Pulmonary artery endothelial cell (primary cell): ENCODE data around the gene FAM72A. TPM values are rescaled to one million over a fixed set of nuclear protein-coding genes. Genes with fewer than 3 reads are reported as not detected.
"Not testable (repeated sequence)": the region's sequence is repeated elsewhere in the genome, so short reads cannot be mapped to it uniquely, and the experiment has no call there.

Experiments
- DNase-seq: peaks from one replicate; pipeline ENCODE4 v3.0.0-alpha.2; 2011; ENCODE audit warnings: low read depth, low spot score
- total RNA-seq: library from RNA; depleted of rRNA; stranded (reverse); fragments of >200 nt; gene quantifications from 2 replicates; pipeline ENCODE4 v1.2.3, GENCODE V29; 2014

FAM72A gene
- total RNA-seq: 3.8 and 11.9 TPM in 2 replicates

DNA sequence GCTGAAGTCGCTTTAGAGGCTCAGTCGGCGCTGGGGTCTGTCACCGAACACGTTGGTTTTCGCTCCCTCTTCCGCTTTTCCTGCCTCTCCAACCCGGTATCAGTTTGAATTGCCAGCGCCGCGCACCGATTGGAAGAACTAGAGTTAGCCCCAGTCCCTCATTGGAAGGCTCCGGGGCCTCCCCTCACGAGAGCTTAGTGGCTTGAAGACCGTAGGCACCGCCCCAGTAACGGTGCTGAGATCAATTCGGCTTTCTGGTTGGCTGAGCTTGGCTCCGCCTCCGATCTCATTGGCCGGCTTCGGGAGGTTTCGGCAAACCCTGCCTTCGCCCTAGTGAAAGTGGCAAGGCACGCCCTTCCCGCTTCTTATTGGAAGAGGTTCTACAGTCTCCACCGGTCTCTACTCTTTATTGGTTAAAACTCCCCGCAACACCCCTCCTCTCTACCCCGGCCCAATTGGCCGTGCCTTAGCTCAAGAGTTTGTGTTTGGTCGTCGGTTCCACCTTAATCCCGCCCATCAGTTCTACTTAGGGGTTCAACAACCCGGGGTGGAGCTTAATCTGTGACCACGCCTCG lies at the start of gene FAM72A:
TSS of gene FAM72A (minus strand) at position 51 of the 575 bp plus-strand sequence. CDS start 814 bp downstream, outside the sequence.
- peak; percentile 99 for DNase-seq

DNA sequence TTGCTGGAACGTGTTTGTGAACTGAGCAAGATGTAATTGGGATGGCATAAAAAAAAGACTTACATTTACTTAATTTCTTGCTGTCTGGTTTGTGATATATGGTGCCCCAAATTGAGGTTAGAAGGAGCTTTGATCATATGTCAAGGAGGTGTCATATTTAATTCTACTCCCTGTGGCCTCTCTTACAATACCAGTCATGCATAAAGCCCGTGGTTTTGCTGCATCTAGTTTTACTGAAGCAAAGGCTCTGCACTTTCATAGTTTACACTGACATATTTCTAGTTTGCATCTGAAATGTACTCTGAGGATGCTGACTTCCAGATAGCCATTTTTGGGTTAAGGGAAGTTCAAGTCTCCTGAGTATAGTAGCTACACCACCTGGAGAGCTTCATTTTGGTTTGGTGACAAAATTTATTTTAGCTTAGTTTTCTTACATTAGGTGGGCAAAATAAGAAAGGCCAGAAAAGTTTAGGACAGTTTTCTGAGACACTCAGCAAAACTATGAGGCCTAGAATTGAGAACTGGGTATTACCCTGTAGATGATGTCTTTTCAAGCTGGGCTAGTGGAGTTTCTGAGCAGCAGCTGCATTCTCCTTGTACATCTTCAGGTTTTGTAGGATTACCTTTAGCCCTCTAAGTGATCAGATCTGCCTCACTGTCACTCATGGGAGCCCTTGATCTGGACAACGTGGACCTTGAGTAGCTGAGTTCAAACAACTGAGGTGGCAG lies 48.5 kb upstream of the FAM72A start:
- DNase-seq: not testable (repeated sequence)

DNA sequence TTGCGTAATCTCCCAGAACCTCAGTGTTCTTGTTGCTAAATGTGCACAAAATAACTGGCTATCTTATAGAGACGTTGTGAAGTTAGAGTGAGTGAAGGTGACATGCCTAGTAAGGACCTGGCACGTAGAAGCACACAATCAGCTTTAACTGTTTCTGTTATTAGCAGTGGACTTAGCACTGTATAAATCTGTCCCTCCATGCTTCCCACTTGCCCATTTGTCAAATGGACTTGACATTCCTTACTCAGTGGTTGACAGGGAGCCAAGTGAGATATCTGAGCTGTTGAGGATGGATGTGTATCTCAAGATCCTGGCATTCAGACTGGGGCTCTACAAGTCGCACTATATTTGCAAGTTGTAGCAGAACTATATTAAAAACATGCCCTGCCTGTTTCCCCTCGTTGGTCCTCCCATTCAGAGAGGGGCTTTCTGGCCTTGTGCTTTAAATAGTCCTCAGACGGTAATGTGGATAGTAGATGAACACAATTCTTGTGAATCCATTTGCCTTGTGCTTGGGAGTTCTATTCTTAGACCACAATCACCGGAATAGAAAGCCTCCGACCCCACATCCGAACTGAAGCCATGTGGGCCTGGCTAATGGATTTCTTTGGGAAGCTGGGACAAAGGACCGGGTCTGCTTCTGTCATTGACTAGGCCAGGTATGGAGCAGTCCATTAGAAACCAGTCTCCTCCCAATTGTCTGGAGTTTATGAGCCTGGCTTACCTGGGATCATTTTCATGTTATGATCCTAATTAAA lies 43.7 kb upstream of the FAM72A start:
- not testable (repeated sequence) for DNase-seq

DNA sequence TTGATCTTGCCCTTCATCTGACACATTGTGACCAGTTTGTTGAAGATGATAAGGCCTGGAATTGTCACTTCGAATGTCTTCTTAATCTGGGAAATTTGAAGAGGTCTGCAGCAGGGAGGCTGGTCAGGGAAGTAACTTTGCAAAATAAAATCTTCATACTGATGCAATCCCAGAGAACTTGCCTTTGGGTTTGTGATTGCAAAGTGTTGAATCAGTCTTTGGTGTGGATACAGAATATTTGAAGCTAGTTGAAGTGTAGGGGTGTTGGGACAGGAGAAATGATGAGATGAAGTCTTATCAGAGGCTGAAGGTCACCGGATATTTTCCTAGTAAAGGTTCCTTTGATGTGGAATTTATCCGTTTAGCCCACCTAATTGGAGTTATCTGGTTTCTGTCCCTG lies 42.8 kb upstream of the FAM72A start:
- not testable (repeated sequence) for DNase-seq

DNA sequence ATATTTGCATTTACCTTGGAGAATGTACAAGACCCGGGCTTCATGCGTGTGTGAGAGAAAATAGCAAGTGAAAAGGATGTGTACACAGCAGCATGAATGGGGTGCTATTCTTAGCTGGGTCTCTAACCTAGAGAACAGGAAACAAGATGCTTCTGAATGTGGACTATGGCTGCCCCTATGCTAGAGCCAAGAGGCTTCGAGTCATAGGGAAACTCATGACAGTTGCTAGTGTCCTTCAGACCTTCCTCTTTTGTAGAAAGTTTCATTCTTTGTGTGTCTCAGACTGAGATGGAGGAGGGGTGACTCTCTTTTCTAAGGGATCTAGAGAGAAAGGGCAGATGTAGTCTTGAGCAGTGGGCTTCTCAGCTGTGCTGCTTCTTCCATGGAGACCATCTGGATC lies 40.7 kb upstream of the FAM72A start:
- not testable (repeated sequence) for DNase-seq

DNA sequence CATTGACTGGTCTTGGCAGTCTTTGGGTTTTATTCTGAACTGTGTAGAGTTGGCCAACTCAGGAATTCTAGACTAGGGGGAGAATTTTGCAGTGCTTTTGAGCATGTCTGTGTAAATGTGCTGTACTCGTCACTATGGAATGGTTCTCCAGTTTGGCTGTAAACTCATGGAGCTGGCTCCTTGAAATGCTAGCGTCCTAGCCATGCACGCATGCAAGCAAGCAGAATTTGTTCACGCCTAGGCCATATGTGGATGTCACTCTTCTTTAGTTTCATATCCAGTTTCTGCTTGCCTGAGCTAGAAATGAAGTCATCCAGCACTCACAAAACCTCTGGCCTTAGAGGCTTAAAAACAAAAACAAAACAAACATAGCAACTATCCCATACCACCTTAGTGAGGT lies 37.6 kb upstream of the FAM72A start:
- not testable (repeated sequence) for DNase-seq

DNA sequence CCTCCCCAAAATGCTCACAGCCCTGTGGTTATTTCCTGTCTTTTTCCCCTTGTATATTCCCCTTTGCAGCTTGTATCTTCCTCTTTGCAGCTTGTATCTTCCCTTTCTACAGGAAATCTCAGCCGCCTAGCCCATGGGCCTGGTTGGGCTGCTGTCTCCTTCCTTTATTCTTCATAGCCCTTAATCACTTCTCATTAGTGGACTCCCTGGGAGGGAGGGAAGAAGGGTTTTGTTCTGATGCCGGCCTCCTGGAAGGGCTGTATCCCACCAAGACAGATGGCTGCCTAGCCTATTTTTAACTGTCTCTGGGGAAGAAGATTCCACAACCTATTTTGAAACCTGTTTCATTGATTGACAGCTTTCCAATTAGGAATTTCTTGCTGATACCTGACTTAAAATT lies 32.6 kb upstream of the FAM72A start:
- DNase-seq: not testable (repeated sequence)

DNA sequence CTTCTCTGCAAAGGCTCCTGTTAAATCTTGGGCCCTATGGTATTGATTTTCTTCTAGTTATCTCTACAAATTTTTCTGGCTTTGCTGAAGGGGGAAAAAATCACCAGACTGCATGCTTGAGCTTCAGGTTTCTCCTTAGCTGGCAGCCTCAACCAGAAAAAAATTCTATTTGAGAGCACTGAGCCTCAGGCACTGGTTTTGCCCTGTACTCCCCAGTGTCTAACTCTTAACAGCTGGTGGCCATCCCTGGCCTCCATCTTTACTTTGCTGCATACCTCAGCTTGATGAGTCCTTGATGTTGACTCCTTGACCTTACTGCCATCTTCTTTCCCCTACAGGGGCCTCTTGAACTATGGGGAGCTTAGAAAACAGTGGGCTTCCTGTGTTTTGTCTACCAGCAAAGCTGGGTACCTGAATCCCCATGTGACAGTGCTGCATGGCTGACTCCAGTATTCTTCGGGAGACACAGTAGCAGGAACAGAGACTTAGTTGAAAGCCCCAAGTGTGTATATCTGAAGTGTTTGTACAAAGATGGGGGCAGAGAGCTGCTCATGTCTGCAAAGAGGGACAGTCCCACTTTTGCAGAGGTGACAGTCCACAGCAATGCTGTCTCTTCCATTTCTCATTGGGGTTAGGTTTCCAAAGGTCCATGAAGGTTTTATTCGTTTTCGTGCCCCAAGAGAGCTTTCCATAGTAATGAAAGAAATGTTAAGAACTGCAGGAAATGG lies 31.7 kb upstream of the FAM72A start:
- DNase-seq: not testable (repeated sequence)

DNA sequence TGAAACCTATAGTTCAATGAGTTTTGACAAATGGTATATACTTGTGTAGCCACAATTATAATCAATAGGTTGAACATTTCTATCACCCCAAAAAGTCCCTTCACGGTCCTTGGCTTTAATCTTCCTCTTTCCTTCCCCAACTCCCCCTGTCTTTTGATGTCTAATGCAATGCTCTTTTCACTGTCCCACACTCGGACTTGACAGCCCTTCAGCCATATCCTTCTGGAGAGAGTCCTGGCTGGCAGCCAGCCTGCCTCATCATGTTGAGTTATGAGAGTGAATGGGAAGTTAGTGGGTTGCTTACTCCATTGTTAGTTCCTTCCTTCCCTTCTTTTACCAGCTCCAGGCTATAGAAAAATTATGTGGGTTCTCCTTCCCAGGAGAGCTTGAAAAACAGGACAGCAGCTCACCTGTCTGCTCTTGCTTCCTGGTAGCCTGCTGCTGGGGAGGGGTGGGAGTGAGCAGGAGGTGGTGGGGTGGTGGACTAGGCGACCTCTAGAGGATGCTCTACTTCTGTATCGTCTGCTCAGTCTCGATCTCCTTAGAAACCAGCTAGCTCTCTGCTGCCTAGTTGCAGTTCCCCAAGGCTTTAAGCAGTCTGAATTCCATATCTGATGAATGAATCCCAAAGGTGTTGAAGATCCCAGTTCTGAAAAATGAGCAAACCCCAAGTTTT lies 30.5 kb upstream of the FAM72A start:
- not testable (repeated sequence) for DNase-seq

DNA sequence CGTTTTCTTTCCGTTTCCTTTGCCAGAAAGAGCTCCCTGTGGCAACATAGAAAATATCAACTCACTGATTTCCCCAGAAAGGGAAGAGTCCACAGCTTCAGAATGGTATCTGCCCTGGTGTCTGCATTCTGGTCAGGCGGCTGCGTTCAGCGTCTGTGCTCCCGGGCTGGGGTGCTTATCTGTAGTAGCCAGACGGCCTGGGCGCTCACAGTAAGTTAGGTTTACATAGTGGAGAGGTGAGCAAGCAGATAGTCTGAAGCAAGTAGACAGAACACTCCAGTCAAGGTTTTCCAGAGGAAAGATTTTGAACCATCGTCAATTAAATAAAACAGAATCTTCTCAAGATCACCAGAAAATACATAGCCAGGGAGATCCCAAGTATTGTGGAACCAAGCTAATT lies 29.4 kb upstream of the FAM72A start:
- not testable (repeated sequence) for DNase-seq

DNA sequence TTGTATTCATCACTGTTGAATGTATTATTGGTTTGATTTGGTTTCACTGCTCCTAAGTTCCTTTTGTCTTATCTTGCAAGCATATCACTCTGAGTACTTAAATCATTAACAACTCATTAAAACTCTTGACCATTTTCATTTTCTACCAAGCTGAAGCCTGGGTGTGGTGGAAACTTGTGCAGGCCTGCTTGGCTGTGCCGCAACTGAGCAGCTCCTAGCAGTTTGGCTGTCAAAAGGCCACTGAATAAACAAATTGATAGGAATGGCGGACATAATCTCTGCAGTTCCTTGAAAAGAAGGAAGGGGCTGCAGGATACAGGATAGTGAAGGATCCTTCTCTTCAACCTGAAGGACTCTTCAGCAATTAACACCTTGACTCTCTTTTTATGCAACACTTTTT lies 26.6 kb upstream of the FAM72A start:
- DNase-seq: not testable (repeated sequence)

DNA sequence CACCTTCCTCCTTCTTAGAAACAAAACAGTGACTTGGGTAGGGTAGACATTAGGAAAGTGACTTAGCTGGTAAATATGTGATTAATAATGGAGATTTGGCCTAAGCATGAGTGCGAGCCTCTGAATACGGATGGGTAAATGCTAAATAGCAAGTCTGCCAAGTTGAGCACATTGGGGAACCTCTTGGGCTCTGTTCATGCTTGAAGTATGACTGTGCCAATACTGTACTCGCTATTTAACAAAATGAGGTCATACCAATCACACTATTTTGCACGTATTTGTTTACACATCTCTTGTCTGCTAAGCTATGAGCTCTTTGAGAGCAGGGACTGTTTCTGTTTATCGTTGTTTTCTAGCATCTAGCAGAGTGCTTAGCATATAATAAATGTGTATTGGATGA lies 24.2 kb upstream of the FAM72A start:
- not testable (repeated sequence) for DNase-seq

DNA sequence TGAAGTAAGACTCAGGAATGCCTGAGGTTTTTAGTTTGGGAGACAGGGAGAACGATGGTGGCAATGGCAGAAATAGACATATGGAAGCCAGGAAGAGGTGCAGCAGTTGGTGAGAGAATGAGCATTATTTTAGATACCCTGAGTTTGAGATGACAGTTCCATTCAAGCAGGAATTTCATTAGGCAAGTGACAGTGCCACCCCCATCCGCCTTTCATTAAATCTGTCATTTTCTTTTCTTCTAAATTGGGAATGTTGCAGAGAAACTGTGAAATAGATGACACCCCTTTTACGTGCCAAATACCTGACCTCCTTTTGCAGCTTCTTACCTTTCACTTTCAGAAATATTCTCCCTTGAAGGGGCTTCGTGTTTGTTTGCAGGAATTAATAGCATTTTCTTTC lies 22.7 kb upstream of the FAM72A start:
- DNase-seq: not testable (repeated sequence)

DNA sequence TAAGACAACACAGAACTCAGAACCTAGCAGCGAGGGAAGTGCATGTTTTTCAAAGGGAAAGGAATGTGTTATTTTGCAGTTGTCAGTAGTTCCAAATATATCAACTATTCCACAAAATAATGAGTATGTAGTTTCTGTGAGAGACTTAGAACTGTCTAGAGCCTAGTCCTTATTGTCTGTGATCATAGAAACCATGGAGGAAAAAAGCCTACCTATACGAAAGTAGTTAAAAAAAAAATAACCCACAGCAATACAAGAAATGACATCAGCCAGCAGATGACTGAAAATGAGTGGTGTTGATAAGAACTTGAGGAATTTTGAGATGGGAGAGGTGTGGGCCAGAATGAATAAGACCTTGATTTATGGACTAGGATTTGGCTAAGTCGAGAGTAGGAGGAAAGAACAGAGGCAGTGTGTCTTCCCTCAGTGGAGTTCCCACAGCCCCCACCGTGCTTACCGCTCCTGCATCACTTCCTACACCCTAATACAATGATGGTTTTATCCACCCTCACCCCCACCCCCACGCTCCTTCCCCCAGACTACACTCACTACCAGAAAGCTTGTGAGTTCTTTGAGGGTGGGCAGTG lies 21.6 kb upstream of the FAM72A start:
- not testable (repeated sequence) for DNase-seq

DNA sequence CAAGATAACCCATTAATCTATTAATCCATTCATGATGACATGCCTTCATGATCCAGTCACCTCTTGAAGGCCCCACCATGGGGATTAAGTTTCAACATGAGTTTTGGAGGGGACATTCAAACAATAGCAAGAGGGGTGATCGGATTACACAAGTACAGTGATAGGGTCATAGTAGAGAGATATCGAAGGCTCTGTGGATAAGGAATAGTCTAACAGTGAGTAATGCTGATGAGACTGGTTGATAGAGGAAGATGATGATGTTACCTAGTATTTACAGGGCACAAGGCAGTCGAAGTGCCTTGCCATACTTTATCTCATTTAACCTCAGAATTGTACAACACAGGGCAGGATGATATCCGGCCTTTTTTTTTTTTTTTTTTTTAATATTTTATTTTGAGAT lies 18.9 kb upstream of the FAM72A start:
- not testable (repeated sequence) for DNase-seq

DNA sequence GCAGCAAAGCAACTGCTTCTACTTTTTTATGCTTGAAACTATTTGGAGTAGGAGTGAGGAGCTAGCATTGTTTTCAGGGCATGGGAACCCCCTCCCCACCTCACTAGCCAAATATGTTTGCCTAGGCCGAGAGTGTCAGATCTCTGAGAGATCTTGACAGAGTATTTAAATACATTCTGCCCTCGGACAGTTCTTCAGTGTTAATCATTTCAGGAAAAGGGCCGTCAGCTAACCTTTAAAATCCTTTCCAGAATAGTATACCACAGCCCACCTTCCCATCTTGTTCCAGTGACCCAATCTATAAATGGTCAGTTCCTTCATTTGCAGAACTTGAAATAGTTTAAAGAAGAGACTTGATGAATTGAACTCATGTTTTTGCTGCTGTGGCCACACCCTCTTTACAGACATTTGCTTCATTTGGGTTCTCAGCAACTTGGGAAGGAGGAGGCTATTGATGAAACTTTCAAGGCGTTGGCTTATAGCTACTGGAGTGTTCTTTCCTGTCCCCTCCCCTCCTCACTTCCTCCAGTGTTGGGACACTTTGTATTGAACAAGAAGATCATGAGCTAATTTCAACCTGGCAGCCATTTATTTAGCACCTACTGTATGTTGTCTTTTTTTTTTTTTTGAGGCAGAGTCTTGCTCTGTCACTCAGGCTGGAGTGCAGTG lies 17.8 kb upstream of the FAM72A start:
- not testable (repeated sequence) for DNase-seq

DNA sequence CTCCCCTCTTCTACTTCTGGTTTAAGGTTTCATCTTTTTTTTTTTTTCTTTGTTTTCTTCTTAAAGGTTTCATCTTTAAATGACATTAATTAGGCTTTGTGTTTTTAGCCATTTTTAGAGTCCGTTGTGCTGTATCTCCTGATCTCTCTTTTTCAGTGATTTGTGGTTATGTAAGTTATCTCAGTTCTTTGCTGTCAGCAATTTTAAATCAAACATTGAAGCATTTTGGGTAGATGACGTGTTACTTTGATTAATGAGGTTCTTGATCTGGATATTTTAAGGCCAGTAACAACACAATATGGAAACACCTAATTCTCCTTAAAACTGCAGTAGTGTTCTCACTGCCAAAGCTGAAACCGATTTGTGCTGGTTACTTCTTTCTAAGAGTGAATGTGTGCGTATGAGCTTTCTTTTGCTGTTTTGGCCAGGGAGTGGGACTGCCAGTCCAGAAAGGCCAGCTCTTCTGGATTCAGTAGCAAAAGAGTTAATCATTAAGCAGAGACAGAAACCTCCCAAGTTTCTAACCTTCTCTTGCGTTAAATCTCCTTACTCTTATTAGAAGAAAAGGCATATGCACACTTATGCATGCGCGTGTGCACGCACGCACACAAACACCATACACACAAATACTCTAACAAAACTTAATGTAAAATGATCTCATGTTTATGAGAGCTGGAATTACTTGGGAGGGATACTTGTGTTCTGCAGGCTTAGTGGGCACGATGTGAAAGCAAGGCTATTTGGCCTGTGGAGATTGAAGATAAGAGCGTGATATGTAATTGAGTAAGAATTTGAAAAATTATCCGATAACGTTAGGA lies 17.1 kb upstream of the FAM72A start:
- DNase-seq: not testable (repeated sequence)

DNA sequence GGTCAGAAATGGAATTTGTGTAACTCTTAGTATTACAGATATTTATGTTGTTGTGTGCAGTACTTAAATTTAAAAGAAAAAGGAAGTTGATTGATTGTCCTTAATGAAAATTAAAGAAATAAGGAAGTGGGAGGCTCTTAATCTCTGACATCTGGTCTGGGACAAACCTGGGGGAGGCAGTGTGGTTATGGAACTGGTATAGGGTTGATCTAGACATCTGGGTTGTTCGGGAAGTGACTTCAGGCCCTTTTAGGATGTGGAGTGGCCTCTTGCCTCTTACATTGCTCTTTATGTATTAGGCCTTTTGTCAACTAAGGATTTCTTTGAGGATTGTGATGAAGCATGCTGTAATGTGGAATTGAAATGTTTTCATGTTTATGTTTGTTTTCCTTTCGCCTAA lies 16.1 kb upstream of the FAM72A start:
- not testable (repeated sequence) for DNase-seq

DNA sequence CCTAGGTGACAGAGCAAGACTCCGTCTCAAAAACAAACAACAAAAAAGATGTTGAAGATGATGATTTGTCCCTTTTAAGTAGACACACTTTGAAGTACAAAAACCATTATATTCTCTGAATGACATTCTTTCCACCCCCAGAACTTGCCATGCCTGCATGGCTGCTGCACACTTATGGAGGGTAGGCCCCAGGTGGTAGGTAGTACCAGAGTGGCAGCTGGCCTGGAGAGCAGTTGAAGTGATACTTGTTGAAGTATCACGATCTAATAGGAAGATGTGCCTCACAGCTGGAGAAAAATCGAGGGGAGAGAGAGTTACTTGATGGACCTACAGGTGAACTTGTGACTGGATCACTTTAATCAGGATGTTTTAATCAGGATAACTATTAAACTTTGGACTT lies 15.6 kb upstream of the FAM72A start:
- DNase-seq: not testable (repeated sequence)
